MM.1S (cell line): ENCODE results near the gene ARMCX5.

Experiments
- EZH2 ChIP-seq: fragments of 300-600 bp; sonication (generic); optimal IDR thresholded peaks from 2 replicates; pipeline ENCODE3; 2017; ENCODE audit warnings: low read depth, mild to moderate bottlenecking, antibody characterized with exemption, low read length, mixed read lengths
- TF ChIP-seq, protein P1 (sequence below): fragments of 300-600 bp; sonication (generic); IDR thresholded peaks from 2 replicates; pipeline ENCODE4 v1.5.1; 2016; ENCODE audit warnings: antibody characterized with exemption, low read length, mixed read lengths

DNA sequence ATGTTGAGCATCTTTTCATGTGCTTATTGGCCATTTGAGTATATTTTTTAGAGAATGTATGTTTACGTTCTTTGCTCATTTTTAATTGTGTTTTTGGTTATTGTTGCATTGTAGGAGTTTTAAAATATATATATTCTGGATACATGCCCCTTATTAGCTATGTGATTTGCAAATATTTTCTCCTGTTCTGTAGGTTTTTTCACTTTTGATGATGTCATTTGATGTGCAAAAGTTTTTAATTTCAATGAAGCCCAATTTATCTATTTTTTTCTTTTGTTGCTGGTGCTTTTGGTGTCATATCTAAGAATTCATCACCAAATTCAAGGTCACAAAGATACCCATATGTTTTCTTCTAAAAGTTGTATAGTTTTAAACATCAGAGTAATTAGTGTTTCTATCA, 6.8 kb downstream of the ARMCX5 start:
- TF ChIP-seq, protein P1, sequence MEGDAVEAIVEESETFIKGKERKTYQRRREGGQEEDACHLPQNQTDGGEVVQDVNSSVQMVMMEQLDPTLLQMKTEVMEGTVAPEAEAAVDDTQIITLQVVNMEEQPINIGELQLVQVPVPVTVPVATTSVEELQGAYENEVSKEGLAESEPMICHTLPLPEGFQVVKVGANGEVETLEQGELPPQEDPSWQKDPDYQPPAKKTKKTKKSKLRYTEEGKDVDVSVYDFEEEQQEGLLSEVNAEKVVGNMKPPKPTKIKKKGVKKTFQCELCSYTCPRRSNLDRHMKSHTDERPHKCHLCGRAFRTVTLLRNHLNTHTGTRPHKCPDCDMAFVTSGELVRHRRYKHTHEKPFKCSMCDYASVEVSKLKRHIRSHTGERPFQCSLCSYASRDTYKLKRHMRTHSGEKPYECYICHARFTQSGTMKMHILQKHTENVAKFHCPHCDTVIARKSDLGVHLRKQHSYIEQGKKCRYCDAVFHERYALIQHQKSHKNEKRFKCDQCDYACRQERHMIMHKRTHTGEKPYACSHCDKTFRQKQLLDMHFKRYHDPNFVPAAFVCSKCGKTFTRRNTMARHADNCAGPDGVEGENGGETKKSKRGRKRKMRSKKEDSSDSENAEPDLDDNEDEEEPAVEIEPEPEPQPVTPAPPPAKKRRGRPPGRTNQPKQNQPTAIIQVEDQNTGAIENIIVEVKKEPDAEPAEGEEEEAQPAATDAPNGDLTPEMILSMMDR: no peak
- no peak for TF ChIP-seq EZH2
